ENCODE results near the gene TMEM131L.

Gene TMEM131L

DNA sequence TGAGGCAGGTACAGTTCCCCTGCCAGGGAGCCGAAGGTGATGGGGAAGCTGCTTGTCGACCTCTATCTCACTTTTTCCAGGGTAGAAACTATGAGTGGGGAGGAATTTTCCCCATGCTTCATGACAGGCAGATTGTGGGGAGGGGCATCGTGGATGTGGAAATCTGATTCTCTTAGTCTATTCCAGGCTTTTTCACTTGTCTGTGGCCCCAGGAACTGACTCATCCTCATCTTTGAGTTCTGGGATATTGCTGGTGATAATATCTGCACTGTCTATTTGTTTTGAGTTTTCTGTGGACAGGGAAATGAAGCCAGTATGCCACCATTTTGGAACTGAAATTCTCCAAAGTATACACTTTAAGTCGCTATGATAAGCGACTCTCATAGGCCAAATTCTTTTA, 210.3 kb downstream of the TMEM131L start:
- DNase-seq, result no peak

DNA sequence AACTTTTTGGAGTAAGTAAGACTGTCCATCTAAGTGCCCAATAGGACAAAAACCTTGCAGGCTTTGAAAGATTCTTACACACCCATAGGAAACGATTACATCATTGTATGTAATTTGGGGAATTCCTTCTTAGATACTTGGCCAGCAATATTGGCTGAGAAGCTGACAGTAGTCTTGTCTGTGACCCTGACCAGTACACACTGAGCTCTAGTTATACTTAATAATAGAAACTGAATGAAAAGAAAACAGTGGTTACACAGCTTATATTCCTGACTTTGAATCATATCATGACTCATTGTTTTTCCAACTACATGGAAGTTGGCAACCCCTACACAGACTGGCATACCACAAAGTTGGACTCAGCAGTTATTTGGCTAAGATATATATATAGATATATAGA, 210.8 kb downstream of the TMEM131L start:
- DNase-seq, result no peak

DNA sequence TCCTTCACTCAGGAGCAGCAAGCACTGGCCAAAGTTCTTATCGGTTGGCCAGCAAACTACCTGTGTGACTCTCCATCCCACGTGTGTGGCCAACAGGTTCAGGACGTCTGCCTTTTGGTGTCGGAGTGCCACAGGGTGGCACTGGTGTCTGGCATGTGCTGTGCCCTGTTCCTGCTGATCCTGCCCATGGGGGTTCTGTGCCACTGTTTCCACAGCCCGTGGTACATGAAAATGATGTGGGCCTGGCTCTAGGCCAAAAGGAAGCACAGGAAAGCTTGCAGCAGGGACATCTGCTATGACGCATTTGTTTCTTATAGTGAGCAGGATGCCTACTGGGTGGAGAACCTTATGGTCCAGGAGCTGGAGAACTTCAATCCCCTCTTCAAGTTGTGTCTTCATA, 213.3 kb downstream of the TMEM131L start:
- no peak for DNase-seq

DNA sequence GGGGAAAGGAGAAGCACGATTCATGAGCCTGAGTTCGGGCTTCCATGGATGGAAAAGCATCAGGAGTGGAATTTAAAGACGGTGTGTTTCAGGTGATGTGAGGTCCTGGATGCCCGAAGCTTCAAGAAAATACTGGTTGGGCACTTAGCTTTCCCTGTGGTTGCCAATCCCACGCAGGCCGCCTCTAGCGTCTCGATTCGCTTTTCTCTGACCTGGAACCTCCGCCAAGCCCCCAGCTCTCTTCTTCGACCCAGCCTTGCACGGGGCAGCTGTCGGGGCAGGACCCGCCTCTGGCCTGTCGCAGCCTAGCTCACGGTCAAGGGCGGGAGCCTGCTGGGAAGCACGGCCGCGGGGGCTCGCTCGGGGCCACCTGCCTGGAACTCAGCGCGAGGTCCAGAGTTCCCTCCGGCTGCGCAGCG, 217.6 kb downstream of the TMEM131L start:
- no peak for DNase-seq

DNA sequence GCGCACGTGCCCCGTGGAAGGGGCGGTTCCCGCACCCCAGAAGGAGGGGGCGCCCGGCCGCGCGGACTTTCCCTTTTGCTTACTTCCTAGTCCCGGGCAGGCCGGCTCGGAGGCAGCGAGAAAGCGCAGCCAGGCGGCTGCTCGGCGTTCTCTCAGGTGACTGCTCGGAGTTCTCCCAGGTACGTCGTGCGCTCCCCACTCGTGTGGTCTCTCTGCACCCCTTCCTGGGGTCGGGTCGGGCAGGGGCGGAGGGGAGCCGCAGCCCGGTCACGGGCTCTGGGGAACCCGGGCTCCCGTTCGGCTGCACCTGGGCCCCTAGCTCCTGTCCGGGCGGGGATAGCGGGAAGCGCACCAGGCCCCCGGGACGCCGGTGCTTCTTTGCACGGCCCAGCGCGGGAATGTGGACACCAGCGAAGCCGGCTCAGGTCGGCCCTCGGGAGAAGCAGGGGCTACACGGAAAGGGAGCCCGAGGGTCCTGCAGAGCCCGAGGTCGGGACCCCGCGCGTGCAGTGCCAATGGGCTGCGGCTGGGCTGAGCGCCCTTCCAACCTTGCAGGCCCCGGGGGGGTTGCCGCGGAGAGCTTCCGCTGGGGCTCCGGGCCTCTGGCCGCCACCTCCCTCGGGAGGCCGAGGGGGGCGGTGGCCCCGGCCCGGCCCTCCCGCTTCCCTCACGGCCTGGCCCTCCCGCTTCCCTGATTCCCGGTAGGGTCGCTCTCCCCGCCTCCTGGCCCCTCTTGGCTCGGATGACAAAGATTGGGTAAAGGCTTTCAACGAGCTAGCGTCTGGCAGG, 218.2 kb downstream of the TMEM131L start, which contains the start of gene TLR2:
Gene TLR2 (plus strand): TSS at position 99 of the 789 bp plus-strand sequence. CDS start 18,628 bp downstream, outside the sequence.
- peak; percentile 70 to 78 for DNase-seq

DNA sequence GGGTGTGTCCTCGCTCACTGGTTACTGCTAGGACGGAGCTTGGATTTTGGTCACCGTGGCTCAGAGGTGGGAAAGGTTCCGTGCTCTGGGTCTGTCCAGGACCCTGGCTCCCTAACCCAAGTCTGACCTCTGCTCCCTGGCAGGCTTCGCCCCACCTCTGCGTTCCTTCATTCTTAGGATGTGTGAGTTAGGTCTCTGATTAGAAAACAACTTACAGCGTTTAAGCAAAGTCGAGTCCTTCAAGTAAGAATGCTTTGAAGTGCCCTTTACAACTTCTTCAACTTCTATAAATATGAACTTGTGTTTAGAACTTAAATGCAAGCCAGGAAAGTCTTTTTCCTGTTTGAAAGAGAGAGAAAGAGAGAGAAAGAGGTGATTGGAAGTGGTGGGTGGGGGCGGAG, 218.8 kb downstream of the TMEM131L start:
- peak in 1 of 2 experiments; percentile 21 for DNase-seq
